ENCODE data around the gene PICK1.

- TF ChIP-seq, protein P1, sequence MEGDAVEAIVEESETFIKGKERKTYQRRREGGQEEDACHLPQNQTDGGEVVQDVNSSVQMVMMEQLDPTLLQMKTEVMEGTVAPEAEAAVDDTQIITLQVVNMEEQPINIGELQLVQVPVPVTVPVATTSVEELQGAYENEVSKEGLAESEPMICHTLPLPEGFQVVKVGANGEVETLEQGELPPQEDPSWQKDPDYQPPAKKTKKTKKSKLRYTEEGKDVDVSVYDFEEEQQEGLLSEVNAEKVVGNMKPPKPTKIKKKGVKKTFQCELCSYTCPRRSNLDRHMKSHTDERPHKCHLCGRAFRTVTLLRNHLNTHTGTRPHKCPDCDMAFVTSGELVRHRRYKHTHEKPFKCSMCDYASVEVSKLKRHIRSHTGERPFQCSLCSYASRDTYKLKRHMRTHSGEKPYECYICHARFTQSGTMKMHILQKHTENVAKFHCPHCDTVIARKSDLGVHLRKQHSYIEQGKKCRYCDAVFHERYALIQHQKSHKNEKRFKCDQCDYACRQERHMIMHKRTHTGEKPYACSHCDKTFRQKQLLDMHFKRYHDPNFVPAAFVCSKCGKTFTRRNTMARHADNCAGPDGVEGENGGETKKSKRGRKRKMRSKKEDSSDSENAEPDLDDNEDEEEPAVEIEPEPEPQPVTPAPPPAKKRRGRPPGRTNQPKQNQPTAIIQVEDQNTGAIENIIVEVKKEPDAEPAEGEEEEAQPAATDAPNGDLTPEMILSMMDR (IDR thresholded peaks at IDR 0.05) = no peak
- no peak for TF ChIP-seq POLR2A (IDR thresholded peaks at IDR 0.05)
Measured at GRCh38 chr22:38075961-38076360, 18.8 kb downstream of the PICK1 start.
